Activated CD4-positive, alpha-beta memory T cell treated with anti-CD3 and anti-CD28 coated beads for 36 hours (primary cell): ENCODE results near the gene CDKN2B-AS1. TPM values are rescaled to one million over a fixed set of nuclear protein-coding genes. Genes with fewer than 3 reads are reported as not detected.

Source experiments
- CTCF ChIA-PET: fragments of 350-600 bp; sonication (Branson Sonifier 250); formaldehyde crosslinking; loops from one replicate; lab custom pipeline; 2021; ENCODE audit warnings: antibody characterized with exemption, inconsistent platforms; lab: Charles Lee
- POLR2A ChIA-PET: fragments of 350-600 bp; sonication (Branson Sonifier 250); formaldehyde crosslinking; loops from one replicate; lab custom pipeline; 2021; ENCODE audit warnings: antibody characterized with exemption; lab: Charles Lee
- DNase-seq: peaks from one replicate; pipeline ENCODE4 v3.0.0-alpha.2; 2020
- H3K27ac Mint-ChIP-seq: one replicate; pipeline ENCODE4 v1.8.0; 2021; ENCODE audit warnings: mixed read lengths
- H3K27me3 Mint-ChIP-seq: one replicate; pipeline ENCODE4 v1.8.0; 2021; ENCODE audit warnings: mixed read lengths
- H3K36me3 Mint-ChIP-seq: one replicate; pipeline ENCODE4 v1.8.0; 2021; ENCODE audit warnings: mixed read lengths
- H3K4me1 Mint-ChIP-seq: one replicate; pipeline ENCODE4 v1.8.0; 2021; ENCODE audit warnings: low read depth, mixed read lengths
- H3K4me3 Mint-ChIP-seq: one replicate; pipeline ENCODE4 v1.8.0; 2021; ENCODE audit warnings: mild to moderate bottlenecking, mixed read lengths
- H3K9me3 Mint-ChIP-seq: one replicate; pipeline ENCODE4 v1.8.0; 2021; ENCODE audit warnings: mixed read lengths
- intact Hi-C: fragments of 100-400 bp; cut with micrococcal nuclease; formaldehyde crosslinking; loops from one replicate; pipeline ENCODE4 v1.15.1; 2023
- total RNA-seq, 2 experiments: library from RNA; stranded (reverse); gene quantifications; one replicate each; pipeline ENCODE4 v1.2.3, GENCODE V29; 2021

CDKN2B-AS1 gene
- total RNA-seq, 2 experiments from 2014 or later, result 0.59 to 0.87 TPM

GRCh38 chr9:21969011-21969940 is 25.3 kb upstream of the CDKN2B-AS1 start:
- Mint-ChIP-seq H3K27ac (no peak overlapping the region), H3K27me3 (peaks cover 79% of the 10 kb centered on the region), H3K9me3 (peaks cover 10% of the 10 kb centered on the region), H3K4me1 (peaks cover 23% of the 10 kb centered on the region), H3K36me3 (peaks cover 12% of the 10 kb centered on the region), H3K4me3 (no peak overlapping the region)
- intact Hi-C loops, result loop anchor here (5.0 kb wide), 3 partner anchors 137 to 392 kb away; no protein-coding TSS in a partner anchor
- CTCF ChIA-PET, result interaction anchor here (0.6 to 5.8 kb wide), 5 partner anchors 9 to 159 kb away, joined by 3 to 47 read pairs (median 6); partner anchors contain the start of gene CDKN2B
- POLR2A ChIA-PET, result no interaction called here
- DNase-seq, result no peak

DNA sequence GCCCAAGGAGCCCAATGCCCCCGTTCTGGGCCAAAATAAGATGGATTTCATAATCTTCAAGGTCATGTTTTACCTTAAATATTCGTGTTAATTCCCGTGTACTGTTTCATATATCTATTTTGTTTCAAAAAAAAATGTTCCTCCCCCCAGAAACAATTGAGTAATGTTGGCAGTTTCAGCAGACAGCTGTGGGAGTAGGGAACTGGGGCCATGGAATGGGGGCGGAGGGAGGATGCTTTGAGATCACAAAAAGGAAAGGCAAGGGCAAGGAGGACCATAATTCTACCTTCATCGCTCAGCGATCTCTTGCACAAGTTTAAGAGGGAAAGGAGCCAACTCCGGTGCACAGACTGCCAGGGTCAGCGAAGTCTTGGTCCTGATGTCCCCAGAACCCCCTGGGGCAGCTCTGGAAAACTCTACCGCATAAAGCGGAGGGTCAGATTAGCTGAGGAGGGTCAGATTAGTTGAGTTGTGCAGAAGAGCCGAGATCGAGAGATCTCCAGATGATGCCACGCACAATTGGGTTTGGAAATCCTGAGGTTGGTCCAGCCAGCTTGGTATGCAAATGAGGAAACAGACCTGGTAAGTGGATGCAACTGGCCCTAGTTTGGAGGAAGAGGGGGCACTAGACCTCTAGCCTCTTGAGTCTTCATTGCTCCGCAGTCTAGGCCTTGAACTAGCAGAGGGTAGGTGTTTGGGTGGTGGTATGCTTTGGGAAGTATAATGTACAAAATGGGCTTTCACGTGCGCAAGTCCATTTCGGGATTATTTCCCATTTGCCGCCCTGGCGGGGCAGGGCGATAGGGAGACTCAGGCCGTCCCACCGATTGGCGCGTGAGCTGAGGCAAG is 24.4 kb upstream of the CDKN2B-AS1 start:
- ChIA-PET CTCF (interaction anchor here (0.6 to 5.8 kb wide), 5 partner anchors 10 to 160 kb away, joined by 3 to 47 read pairs (median 3); partner anchors contain the start of gene CDKN2B), POLR2A (no interaction called here)
- Mint-ChIP-seq H3K36me3 (peaks cover 12% of the 10 kb centered on the region), H3K9me3 (peaks cover 10% of the 10 kb centered on the region), H3K4me3 (no peak overlapping the region), H3K27ac (no peak overlapping the region), H3K4me1 (peaks cover 25% of the 10 kb centered on the region), H3K27me3 (peaks cover 81% of the 10 kb centered on the region)
- DNase-seq, result no peak
- intact Hi-C loops, result loop anchor here (5.0 to 10.0 kb wide), 4 partner anchors 138 to 1855 kb away; partner anchors contain the start of gene ELAVL2

DNA sequence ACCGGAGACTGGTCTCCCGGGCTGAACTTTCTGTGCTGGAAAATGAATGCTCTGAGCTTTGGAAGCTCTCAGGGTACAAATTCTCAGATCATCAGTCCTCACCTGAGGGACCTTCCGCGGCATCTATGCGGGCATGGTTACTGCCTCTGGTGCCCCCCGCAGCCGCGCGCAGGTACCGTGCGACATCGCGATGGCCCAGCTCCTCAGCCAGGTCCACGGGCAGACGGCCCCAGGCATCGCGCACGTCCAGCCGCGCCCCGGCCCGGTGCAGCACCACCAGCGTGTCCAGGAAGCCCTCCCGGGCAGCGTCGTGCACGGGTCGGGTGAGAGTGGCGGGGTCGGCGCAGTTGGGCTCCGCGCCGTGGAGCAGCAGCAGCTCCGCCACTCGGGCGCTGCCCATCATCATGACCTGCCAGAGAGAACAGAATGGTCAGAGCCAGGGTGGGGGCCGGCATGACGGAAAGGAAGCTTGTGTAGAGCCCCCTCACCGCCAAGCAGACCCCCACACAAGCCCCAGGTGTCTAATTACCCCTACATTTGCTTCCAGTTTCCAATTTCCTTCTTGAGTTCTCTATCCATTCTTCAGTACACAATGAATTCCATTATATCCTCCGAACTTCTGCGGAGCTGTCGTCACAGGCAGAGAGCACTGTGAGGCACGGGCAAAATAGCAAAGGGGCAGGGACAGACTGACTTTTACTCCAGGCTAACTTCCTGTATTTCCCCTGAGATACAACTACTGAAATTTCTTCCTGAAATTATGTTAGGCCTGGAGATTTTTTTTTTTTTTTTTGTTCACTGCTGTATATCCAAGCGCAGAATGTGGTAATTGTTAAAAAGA is 23.6 kb upstream of the CDKN2B-AS1 start:
- peaks cover 80% of the 10 kb centered on the region for H3K27me3 Mint-ChIP-seq
- no peak overlapping the region for H3K4me3 Mint-ChIP-seq
- peaks cover 12% of the 10 kb centered on the region for H3K36me3 Mint-ChIP-seq
- ChIA-PET CTCF (interaction anchor here (0.8 to 5.8 kb wide), 4 partner anchors 24 to 157 kb away, joined by 3 to 47 read pairs (median 7); partner anchors contain the start of genes CDKN2B and CDKN2B-AS1), POLR2A (no interaction called here)
- H3K9me3 Mint-ChIP-seq, result peaks cover 10% of the 10 kb centered on the region
- intact Hi-C loops, result loop anchor here (10.0 kb wide), 1 partner anchor 1854 kb away; the partner anchor contains the start of gene ELAVL2
- peak overlapping the region; percentile 1 for H3K27ac Mint-ChIP-seq
- no peak for DNase-seq
- peaks cover 23% of the 10 kb centered on the region for H3K4me1 Mint-ChIP-seq

DNA sequence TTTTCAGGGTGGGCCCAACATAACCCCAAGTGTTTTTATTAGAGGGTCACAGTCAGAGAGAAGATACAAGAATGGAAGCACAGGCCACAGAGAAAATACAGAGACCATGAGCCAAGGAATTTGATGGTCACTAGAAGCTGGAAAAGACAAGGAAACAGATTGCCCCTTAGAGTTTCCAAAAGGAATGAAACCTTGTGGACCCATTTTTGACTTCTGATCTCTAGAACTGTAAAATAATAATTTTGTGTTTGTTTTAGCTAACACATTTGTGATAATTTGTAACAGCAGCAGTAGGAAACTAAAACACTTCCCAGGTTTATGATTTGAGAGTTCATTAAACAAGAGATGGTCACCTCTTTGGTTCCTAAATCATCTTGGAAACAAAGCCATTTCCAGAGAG is 22.2 kb upstream of the CDKN2B-AS1 start:
- POLR2A ChIA-PET, result no interaction called here
- intact Hi-C loops, result loop anchor here (10.0 kb wide), 1 partner anchor 1852 kb away; the partner anchor contains the start of gene ELAVL2
- peaks cover 23% of the 10 kb centered on the region for H3K4me1 Mint-ChIP-seq

GRCh38 chr9:21974343-21974721 is 20.3 kb upstream of the CDKN2B-AS1 start:
- ChIA-PET CTCF (interaction anchor here (1.3 kb wide), 1 partner anchor 34 kb away, joined by 7 read pairs; no protein-coding TSS in a partner anchor), POLR2A (no interaction called here)
- no peak for DNase-seq
- no peak overlapping the region for H3K27ac Mint-ChIP-seq
- intact Hi-C loops, result loop anchor here (1.0 to 10.0 kb wide), 3 partner anchors 31 to 1850 kb away; partner anchors contain the start of gene ELAVL2
- H3K27me3 Mint-ChIP-seq, result peaks cover 70% of the 10 kb centered on the region
- peaks cover 13% of the 10 kb centered on the region for H3K4me1 Mint-ChIP-seq
- H3K9me3 Mint-ChIP-seq, result peaks cover 2% of the 10 kb centered on the region
- H3K36me3 Mint-ChIP-seq, result peaks cover under 1% of the 10 kb centered on the region
- peak overlapping the region; percentile 75 for H3K4me3 Mint-ChIP-seq

More for the DNA sequence above, 22.2 kb upstream of the CDKN2B-AS1 start:
- H3K9me3 Mint-ChIP-seq, result peaks cover 10% of the 10 kb centered on the region
- no peak overlapping the region for H3K4me3 Mint-ChIP-seq
- DNase-seq, result no peak
- no peak overlapping the region for H3K27ac Mint-ChIP-seq
- peaks cover 74% of the 10 kb centered on the region for H3K27me3 Mint-ChIP-seq
- H3K36me3 Mint-ChIP-seq, result peaks cover 10% of the 10 kb centered on the region
- CTCF ChIA-PET, result interaction anchor here (5.8 kb wide), 1 partner anchor 36 kb away, joined by 47 read pairs; the partner anchor contains the start of gene CDKN2B

DNA sequence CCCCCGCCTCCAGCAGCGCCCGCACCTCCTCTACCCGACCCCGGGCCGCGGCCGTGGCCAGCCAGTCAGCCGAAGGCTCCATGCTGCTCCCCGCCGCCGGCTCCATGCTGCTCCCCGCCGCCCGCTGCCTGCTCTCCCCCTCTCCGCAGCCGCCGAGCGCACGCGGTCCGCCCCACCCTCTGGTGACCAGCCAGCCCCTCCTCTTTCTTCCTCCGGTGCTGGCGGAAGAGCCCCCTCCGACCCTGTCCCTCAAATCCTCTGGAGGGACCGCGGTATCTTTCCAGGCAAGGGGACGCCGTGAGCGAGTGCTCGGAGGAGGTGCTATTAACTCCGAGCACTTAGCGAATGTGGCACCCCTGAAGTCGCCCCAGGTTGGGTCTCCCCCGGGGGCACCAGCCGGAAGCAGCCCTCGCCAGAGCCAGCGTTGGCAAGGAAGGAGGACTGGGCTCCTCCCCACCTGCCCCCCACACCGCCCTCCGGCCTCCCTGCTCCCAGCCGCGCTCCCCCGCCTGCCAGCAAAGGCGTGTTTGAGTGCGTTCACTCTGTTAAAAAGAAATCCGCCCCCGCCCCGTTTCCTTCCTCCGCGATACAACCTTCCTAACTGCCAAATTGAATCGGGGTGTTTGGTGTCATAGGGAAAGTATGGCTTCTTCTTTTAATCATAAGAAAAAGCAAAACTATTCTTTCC is 19.7 kb upstream of the CDKN2B-AS1 start:
- ChIA-PET POLR2A (no interaction called here), CTCF (interaction anchor here (1.4 kb wide), 1 partner anchor 145 kb away, joined by 3 read pairs; no protein-coding TSS in a partner anchor)
- H3K27ac Mint-ChIP-seq, result no peak overlapping the region
- peak overlapping the region; percentile 75 for H3K4me3 Mint-ChIP-seq
- peak; percentile 70 for DNase-seq
- no peaks in the 10 kb centered on the region for H3K9me3 Mint-ChIP-seq
- peaks cover 13% of the 10 kb centered on the region for H3K4me1 Mint-ChIP-seq
- H3K36me3 Mint-ChIP-seq, result no peaks in the 10 kb centered on the region
- peaks cover 71% of the 10 kb centered on the region for H3K27me3 Mint-ChIP-seq
- intact Hi-C loops, result loop anchor here (1.0 to 10.0 kb wide), 4 partner anchors 19 to 1850 kb away; partner anchors contain the start of genes CDKN2A, CDKN2B-AS1 and ELAVL2

- H3K4me3 Mint-ChIP-seq, result no peak overlapping the region
- CTCF ChIA-PET, result interaction anchor here (1.0 to 1.8 kb wide), 5 partner anchors 14 to 741 kb away, joined by 3 to 6 read pairs (median 5); partner anchors contain the start of gene CDKN2B
- H3K4me1 Mint-ChIP-seq, result peaks cover 13% of the 10 kb centered on the region
- no peak overlapping the region for H3K27ac Mint-ChIP-seq
- H3K9me3 Mint-ChIP-seq, result no peaks in the 10 kb centered on the region
- DNase-seq, result no peak
- POLR2A ChIA-PET, result no interaction called here
- H3K36me3 Mint-ChIP-seq, result no peaks in the 10 kb centered on the region
- peaks cover 66% of the 10 kb centered on the region for H3K27me3 Mint-ChIP-seq
- intact Hi-C loops, result loop anchor here (10.0 kb wide), 1 partner anchor 1848 kb away; the partner anchor contains the start of gene ELAVL2
These were observed 18.2 kb upstream of the CDKN2B-AS1 start for GRCh38 chr9:21976334-21976875.

DNA sequence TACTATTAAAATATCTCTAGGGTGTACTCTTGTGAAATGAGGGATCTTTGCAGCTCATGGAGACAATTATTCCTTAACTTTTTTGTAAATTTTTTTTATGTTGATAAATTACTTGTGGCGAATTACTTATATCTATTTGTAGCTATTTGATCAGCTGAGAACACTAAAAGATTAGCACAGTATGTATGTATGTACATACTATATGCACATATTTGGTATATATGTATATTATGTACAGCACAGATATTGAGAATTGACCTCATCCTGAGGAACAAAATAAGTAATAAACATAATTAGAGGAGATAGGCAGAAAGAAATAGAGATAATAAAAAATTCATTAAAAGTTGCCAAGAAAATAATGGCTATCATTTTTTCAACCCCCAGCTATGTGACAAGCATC is 12.2 kb upstream of the CDKN2B-AS1 start:
- POLR2A ChIA-PET, result no interaction called here
- Mint-ChIP-seq H3K4me3 (no peak overlapping the region), H3K36me3 (no peaks in the 10 kb centered on the region), H3K9me3 (no peaks in the 10 kb centered on the region), H3K27me3 (peaks cover 41% of the 10 kb centered on the region), H3K4me1 (peaks cover 2% of the 10 kb centered on the region), H3K27ac (no peak overlapping the region)
- DNase-seq, result no peak
- intact Hi-C loops, result no loop called here
- CTCF ChIA-PET, result interaction anchor here (1.0 to 6.2 kb wide), 6 partner anchors 12 to 169 kb away, joined by 3 to 41 read pairs (median 5); partner anchors contain the start of genes CDKN2A, CDKN2B and CDKN2B-AS1

DNA sequence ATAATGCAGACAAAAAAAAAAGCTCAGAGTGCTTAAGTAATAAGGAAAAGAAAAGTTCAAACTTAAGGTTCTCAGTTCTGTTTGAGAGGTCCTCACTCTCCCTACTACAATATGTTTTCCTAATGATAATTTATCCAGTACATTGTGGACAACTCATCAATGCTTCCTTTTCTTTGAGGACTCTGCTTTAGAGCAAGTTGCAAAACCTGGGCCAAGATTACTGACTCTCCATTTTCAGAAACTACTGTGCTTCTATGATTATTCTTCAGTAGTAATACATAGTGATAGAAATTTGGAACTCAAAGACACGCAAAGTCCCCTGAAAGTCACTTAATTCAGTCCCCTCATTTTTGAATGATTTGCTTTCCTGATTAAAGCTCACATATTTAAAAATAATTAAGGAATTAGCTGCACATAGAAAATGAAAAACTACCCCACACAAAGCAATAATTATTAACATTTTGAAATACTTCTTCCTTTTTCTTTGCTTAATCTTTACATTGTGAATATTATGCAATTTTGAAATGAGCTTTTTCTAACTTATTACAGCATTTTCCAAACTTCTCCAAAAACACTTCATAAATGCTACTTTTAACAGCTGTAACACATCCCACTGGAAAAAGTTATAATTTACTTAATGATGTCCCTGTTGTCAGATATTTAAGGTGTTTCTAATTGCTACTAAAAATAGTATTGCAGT is 11.6 kb upstream of the CDKN2B-AS1 start:
- Mint-ChIP-seq H3K4me3 (no peak overlapping the region), H3K27me3 (peaks cover 39% of the 10 kb centered on the region), H3K36me3 (no peaks in the 10 kb centered on the region), H3K27ac (no peak overlapping the region), H3K4me1 (peaks cover 2% of the 10 kb centered on the region), H3K9me3 (no peaks in the 10 kb centered on the region)
- DNase-seq, result no peak
- POLR2A ChIA-PET, result no interaction called here
- CTCF ChIA-PET, result interaction anchor here (1.2 to 6.2 kb wide), 4 partner anchors 12 to 170 kb away, joined by 5 to 41 read pairs (median 10); partner anchors contain the start of genes CDKN2A, CDKN2B and CDKN2B-AS1
- intact Hi-C loops, result no loop called here
